Activated naive CD8-positive, alpha-beta T cell treated with anti-CD3 and anti-CD28 coated beads for 36 hours (primary cell): ENCODE data around the gene STEAP2. TPM values are rescaled to one million over a fixed set of nuclear protein-coding genes. Genes with fewer than 3 reads are reported as not detected.

Experiments
- DNase-seq: peaks from one replicate; pipeline ENCODE4 v3.0.0; 2021
- H3K27ac Mint-ChIP-seq: one replicate; pipeline ENCODE4 v1.8.0; 2022; ENCODE audit warnings: mild to moderate bottlenecking, moderate library complexity, mixed read lengths
- H3K27me3 Mint-ChIP-seq: one replicate; pipeline ENCODE4 v1.8.0; 2022; ENCODE audit warnings: mild to moderate bottlenecking, mixed read lengths
- H3K36me3 Mint-ChIP-seq: one replicate; pipeline ENCODE4 v1.8.0; 2021; ENCODE audit warnings: mild to moderate bottlenecking, mixed read lengths
- H3K4me1 Mint-ChIP-seq: one replicate; pipeline ENCODE4 v1.8.0; 2021; ENCODE audit warnings: mixed read lengths
- H3K4me3 Mint-ChIP-seq: one replicate; pipeline ENCODE4 v1.8.0; 2022; ENCODE audit warnings: mild to moderate bottlenecking, moderate library complexity, mixed read lengths
- H3K9me3 Mint-ChIP-seq: one replicate; pipeline ENCODE4 v1.8.0; 2022; ENCODE audit warnings: mixed read lengths
- total RNA-seq, 2 experiments: library from RNA; stranded (reverse); gene quantifications; one replicate each; pipeline ENCODE4 v1.2.3, GENCODE V29; 2021

Gene STEAP2
- total RNA-seq, 2 experiments from 2014 or later, result not detected

- Mint-ChIP-seq H3K27ac (no peak overlapping the region), H3K4me3 (no peak overlapping the region), H3K4me1 (no peaks in the 10 kb centered on the region), H3K36me3 (no peaks in the 10 kb centered on the region), H3K27me3 (peaks cover 38% of the 10 kb centered on the region), H3K9me3 (no peaks in the 10 kb centered on the region)
- no peak for DNase-seq
These were observed 4.6 kb downstream of the STEAP2 start for GRCh38 chr7:90216080-90216674.

DNA sequence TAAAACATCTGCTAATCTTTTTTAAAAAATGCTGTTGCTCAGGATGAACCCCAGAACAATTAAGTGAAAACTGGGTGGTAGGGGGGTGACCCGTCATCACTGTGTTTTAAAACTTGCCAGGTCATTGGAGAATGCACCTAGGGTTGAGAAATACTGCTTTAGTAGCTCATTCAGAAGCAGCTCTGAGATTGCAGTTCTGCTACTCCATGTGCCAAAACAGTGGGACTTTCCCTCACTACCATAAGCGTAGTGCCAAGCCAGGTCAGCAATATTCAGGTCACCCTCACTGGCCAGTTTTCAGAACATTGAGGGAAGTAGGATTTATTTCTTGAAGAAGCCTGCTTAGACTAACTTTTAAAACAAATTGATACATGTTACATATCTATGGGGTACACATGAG is 5.2 kb downstream of the STEAP2 start:
- peaks cover 37% of the 10 kb centered on the region for H3K27me3 Mint-ChIP-seq
- H3K36me3 Mint-ChIP-seq, result no peaks in the 10 kb centered on the region
- H3K9me3 Mint-ChIP-seq, result no peaks in the 10 kb centered on the region
- H3K4me3 Mint-ChIP-seq, result no peak overlapping the region
- no peak overlapping the region for H3K27ac Mint-ChIP-seq
- H3K4me1 Mint-ChIP-seq, result no peaks in the 10 kb centered on the region
- DNase-seq, result no peak

GRCh38 chr7:90222390-90222789 is 10.8 kb downstream of the STEAP2 start:
- no peak for DNase-seq
- no peaks in the 10 kb centered on the region for H3K4me1 Mint-ChIP-seq
- H3K27ac Mint-ChIP-seq, result no peak overlapping the region
- no peaks in the 10 kb centered on the region for H3K9me3 Mint-ChIP-seq
- H3K36me3 Mint-ChIP-seq, result no peaks in the 10 kb centered on the region
- peaks cover 51% of the 10 kb centered on the region for H3K27me3 Mint-ChIP-seq
- no peak overlapping the region for H3K4me3 Mint-ChIP-seq

DNA sequence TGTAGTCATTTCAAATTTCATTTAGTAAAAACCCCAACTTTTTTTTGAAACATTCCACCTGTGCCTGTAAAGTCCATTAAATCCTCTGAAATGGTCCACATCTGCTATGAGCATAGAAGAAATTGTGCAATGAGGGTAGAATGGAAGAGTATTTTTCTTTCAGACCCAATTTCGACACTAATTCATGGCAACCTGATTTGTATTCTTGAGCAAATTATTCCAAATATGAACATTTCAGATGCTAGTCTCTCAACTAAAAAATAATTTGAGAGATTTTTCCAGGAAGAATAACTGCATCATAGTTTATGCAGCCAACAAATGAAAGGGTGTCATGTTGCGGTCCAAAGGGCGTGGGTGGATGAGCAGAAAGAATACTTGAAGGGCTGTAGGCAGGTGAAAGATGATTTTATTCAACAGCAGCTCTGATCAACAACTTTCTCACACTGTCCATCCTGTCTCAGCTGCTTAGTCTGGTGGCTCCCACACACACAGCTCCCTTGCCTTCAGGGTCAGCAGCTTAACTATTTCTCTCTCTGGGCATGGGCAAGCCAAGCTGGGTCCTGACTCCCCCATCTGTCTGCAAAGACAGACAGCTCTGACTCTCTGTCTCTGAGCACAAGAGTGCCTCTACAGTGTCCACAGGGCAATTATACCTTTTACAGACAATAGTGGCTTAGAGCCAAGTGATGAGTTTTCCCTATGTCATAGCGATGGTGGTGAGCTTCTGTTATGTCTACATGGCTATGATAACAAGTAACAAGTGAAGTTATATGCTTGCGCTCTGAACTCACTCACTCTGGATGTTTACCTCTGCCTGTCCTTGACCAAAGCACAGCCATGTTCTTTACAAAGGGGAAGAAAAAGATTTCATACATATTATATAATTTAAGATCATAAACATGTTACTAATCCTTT is 11.5 kb downstream of the STEAP2 start:
- Mint-ChIP-seq H3K4me3 (no peak overlapping the region), H3K4me1 (no peaks in the 10 kb centered on the region), H3K27ac (no peak overlapping the region), H3K36me3 (no peaks in the 10 kb centered on the region), H3K27me3 (peaks cover 53% of the 10 kb centered on the region), H3K9me3 (no peaks in the 10 kb centered on the region)
- no peak for DNase-seq

GRCh38 chr7:90224195-90224594 is 12.7 kb downstream of the STEAP2 start:
- Mint-ChIP-seq H3K4me1 (no peaks in the 10 kb centered on the region), H3K4me3 (no peak overlapping the region), H3K27ac (peak overlapping the region; percentile 30), H3K27me3 (peaks cover 55% of the 10 kb centered on the region), H3K9me3 (no peaks in the 10 kb centered on the region), H3K36me3 (no peaks in the 10 kb centered on the region)
- no peak for DNase-seq

DNA sequence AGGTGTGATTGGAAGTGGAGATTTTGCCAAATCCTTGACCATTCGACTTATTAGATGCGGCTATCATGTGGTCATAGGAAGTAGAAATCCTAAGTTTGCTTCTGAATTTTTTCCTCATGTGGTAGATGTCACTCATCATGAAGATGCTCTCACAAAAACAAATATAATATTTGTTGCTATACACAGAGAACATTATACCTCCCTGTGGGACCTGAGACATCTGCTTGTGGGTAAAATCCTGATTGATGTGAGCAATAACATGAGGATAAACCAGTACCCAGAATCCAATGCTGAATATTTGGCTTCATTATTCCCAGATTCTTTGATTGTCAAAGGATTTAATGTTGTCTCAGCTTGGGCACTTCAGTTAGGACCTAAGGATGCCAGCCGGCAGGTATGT is 13.6 kb downstream of the STEAP2 start:
- H3K9me3 Mint-ChIP-seq, result no peaks in the 10 kb centered on the region
- H3K4me1 Mint-ChIP-seq, result no peaks in the 10 kb centered on the region
- H3K27me3 Mint-ChIP-seq, result peaks cover 47% of the 10 kb centered on the region
- no peak overlapping the region for H3K4me3 Mint-ChIP-seq
- no peak for DNase-seq
- H3K27ac Mint-ChIP-seq, result no peak overlapping the region
- no peaks in the 10 kb centered on the region for H3K36me3 Mint-ChIP-seq

DNA sequence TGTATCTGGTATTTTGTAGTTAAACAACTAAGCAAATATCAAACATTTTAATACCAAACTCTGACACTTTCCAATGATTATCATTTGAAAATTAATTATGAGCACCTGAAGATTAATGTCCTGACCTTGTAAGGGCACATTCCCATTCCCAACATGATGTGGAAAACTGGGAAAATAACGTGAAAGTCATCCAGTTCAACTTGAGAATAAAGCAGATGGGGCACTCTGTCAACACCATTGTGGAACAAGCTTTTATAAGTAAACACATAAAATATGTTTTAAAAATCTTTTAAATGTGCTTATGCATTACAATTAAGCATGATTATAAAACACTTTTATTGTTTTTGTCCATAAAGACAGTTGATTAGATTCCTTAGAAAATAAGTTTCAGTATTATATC is 14.1 kb downstream of the STEAP2 start:
- Mint-ChIP-seq H3K9me3 (no peaks in the 10 kb centered on the region), H3K4me3 (no peak overlapping the region), H3K4me1 (no peaks in the 10 kb centered on the region), H3K27ac (no peak overlapping the region), H3K36me3 (no peaks in the 10 kb centered on the region), H3K27me3 (peaks cover 43% of the 10 kb centered on the region)
- DNase-seq, result no peak

GRCh38 chr7:90227259-90227658 is 15.7 kb downstream of the STEAP2 start:
- Mint-ChIP-seq H3K27me3 (peaks cover 28% of the 10 kb centered on the region), H3K9me3 (no peaks in the 10 kb centered on the region), H3K4me3 (no peak overlapping the region), H3K36me3 (no peaks in the 10 kb centered on the region), H3K4me1 (no peaks in the 10 kb centered on the region), H3K27ac (no peak overlapping the region)
- no peak for DNase-seq

DNA sequence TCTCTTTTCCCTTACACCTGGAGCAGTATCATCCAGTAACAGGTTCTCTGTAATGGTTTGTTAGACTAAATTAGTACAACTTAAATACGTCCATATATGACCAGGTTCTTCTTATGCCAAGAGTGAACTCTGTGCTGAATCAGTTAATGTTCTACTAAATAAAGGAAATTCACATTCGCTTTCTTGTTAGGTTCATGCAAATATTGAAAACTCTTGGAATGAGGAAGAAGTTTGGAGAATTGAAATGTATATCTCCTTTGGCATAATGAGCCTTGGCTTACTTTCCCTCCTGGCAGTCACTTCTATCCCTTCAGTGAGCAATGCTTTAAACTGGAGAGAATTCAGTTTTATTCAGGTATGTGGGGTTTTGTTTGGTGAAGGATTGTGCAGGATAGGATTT is 18.1 kb downstream of the STEAP2 start:
- Mint-ChIP-seq H3K36me3 (no peaks in the 10 kb centered on the region), H3K27ac (no peak overlapping the region), H3K4me3 (no peak overlapping the region), H3K9me3 (no peaks in the 10 kb centered on the region), H3K4me1 (no peaks in the 10 kb centered on the region), H3K27me3 (peaks cover 19% of the 10 kb centered on the region)
- DNase-seq, result no peak

DNA sequence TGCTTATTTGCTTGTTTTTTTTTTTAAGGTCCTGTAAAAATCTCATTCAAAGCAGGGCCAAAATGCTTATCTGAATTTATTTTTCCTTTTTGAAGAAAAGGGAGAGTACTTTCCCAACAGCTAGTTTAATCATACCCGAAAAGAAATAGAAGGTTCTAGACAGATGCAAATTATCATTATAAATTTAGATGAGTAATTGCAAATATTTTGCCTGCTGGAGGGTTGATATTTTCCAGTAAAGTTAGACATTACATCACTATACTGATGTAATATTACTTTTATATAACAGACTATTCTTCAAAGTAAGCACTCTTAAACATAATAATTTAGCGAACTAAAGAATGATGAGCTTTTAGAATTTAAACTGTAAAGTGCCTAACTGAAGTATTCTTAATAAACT is 19.3 kb downstream of the STEAP2 start:
- Mint-ChIP-seq H3K27me3 (peaks cover 15% of the 10 kb centered on the region), H3K4me1 (no peaks in the 10 kb centered on the region), H3K9me3 (no peaks in the 10 kb centered on the region), H3K27ac (no peak overlapping the region), H3K36me3 (no peaks in the 10 kb centered on the region), H3K4me3 (no peak overlapping the region)
- DNase-seq, result no peak

GRCh38 chr7:90231304-90231703 is 19.8 kb downstream of the STEAP2 start:
- Mint-ChIP-seq H3K9me3 (no peaks in the 10 kb centered on the region), H3K4me1 (no peaks in the 10 kb centered on the region)

GRCh38 chr7:90232430-90232829 is 20.9 kb downstream of the STEAP2 start:
- H3K36me3 Mint-ChIP-seq, result no peaks in the 10 kb centered on the region
- H3K9me3 Mint-ChIP-seq, result no peaks in the 10 kb centered on the region
- H3K4me3 Mint-ChIP-seq, result no peak overlapping the region
- DNase-seq, result no peak
- peaks cover 15% of the 10 kb centered on the region for H3K27me3 Mint-ChIP-seq
- no peak overlapping the region for H3K27ac Mint-ChIP-seq
- H3K4me1 Mint-ChIP-seq, result no peaks in the 10 kb centered on the region

More at GRCh38 chr7:90231304-90231703, 19.8 kb downstream of the STEAP2 start:
- Mint-ChIP-seq H3K4me3 (no peak overlapping the region), H3K36me3 (no peaks in the 10 kb centered on the region), H3K27ac (no peak overlapping the region), H3K27me3 (peaks cover 15% of the 10 kb centered on the region)
- DNase-seq, result no peak

DNA sequence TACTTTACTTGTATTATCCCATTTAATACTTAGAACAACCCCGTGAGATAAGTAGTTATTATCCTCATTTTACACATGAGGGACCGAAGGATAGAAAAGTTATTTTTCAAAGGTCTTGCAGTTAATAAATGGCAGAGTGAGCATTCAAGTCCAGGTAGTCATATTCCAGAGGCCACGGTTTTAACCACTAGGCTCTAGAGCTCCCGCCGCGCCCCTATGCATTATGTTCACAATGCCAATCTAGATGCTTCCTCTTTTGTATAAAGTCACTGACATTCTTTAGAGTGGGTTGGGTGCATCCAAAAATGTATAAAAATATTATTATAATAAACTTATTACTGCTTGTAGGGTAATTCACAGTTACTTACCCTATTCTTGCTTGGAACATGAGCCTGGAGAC is 22.0 kb downstream of the STEAP2 start:
- no peaks in the 10 kb centered on the region for H3K36me3 Mint-ChIP-seq
- no peaks in the 10 kb centered on the region for H3K4me1 Mint-ChIP-seq
- H3K9me3 Mint-ChIP-seq, result no peaks in the 10 kb centered on the region
- no peak overlapping the region for H3K27ac Mint-ChIP-seq
- no peak for DNase-seq
- no peak overlapping the region for H3K4me3 Mint-ChIP-seq
- peaks cover 7% of the 10 kb centered on the region for H3K27me3 Mint-ChIP-seq

GRCh38 chr7:90236721-90237289 is 25.3 kb downstream of the STEAP2 start:
- Mint-ChIP-seq H3K9me3 (no peaks in the 10 kb centered on the region), H3K27ac (no peak overlapping the region), H3K4me3 (no peak overlapping the region), H3K36me3 (no peaks in the 10 kb centered on the region), H3K27me3 (peaks cover 4% of the 10 kb centered on the region), H3K4me1 (no peaks in the 10 kb centered on the region)
- no peak for DNase-seq

- H3K27ac Mint-ChIP-seq, result no peak overlapping the region
- no peak overlapping the region for H3K4me3 Mint-ChIP-seq
- peaks cover 11% of the 10 kb centered on the region for H3K27me3 Mint-ChIP-seq
- H3K36me3 Mint-ChIP-seq, result no peaks in the 10 kb centered on the region
- no peak for DNase-seq
- no peaks in the 10 kb centered on the region for H3K9me3 Mint-ChIP-seq
- no peaks in the 10 kb centered on the region for H3K4me1 Mint-ChIP-seq
These were observed 26.5 kb downstream of the STEAP2 start for GRCh38 chr7:90238022-90238421.
